Adipocyte (in vitro differentiated cells): ENCODE data around the gene SPDL1.

Source experiments
- DNase-seq: peaks from one replicate; pipeline ENCODE4 v3.0.0-alpha.2; 2015; ENCODE audit warnings: low read depth
- H3K27me3 ChIP-seq: replicated peaks from 2 replicates; pipeline ENCODE4 v1.7.0; 2013; ENCODE audit warnings: mild to moderate bottlenecking, low read length, moderate library complexity; ENCODE audit not compliant: control insufficient read depth, insufficient read depth
- H3K36me3 ChIP-seq: 2 replicates; pipeline ENCODE4 v1.7.0; 2013; ENCODE audit warnings: low read length, mild to moderate bottlenecking, moderate library complexity; ENCODE audit not compliant: control insufficient read depth, insufficient read depth, severe bottlenecking
- H3K4me1 ChIP-seq: 2 replicates; pipeline ENCODE4 v1.7.0; 2013; ENCODE audit warnings: mild to moderate bottlenecking, low read length, moderate library complexity; ENCODE audit not compliant: control insufficient read depth, insufficient read depth
- H3K4me3 ChIP-seq: 2 replicates; pipeline ENCODE4 v1.7.0; 2013; ENCODE audit warnings: mild to moderate bottlenecking, low read length, moderate library complexity
- H3K9ac ChIP-seq: 2 replicates; pipeline ENCODE4 v1.7.0; 2013; ENCODE audit warnings: mild to moderate bottlenecking, low read length, moderate library complexity
- H3K9me3 ChIP-seq: 2 replicates; pipeline ENCODE4 v1.7.0; 2013; ENCODE audit warnings: mild to moderate bottlenecking, low read length, moderate library complexity; ENCODE audit not compliant: control insufficient read depth

Gene SPDL1

GRCh38 chr5:169650701-169651331, 67.2 kb downstream of the SPDL1 start:
- DNase-seq: peak; percentile 31
- H3K9ac ChIP-seq: no peak overlapping the region
- H3K4me3 ChIP-seq: peak overlapping the region; percentile 17
- H3K4me1 ChIP-seq: peaks cover 17% of the 10 kb centered on the region
- no peaks in the 10 kb centered on the region for H3K27me3 ChIP-seq
- no peaks in the 10 kb centered on the region for H3K9me3 ChIP-seq
- no peaks in the 10 kb centered on the region for H3K36me3 ChIP-seq

DNA sequence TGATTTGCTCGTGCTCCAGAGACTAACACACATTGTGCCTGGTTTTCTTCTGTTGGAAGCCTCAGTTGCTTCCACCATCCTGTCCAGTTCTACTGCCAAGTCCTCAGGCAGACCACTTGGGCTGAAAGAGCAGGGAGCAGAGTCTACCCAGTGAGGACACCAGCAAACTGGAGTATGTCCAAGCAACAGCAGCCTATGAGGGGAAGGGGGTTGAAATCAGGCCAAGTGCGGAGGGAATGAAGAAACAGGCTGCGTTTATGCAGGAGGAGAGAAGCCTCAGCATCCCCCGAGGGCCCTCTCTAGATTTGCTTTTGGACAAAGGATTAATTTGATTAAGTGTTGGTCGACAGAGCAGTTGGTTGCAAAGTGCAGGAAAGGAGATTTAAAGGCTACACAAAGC, 68.0 kb downstream of the SPDL1 start:
- no peaks in the 10 kb centered on the region for H3K27me3 ChIP-seq
- H3K4me3 ChIP-seq: peak overlapping the region; percentile 17
- no peaks in the 10 kb centered on the region for H3K36me3 ChIP-seq
- no peak for DNase-seq
- H3K9me3 ChIP-seq: no peaks in the 10 kb centered on the region
- no peak overlapping the region for H3K9ac ChIP-seq
- H3K4me1 ChIP-seq: peaks cover 24% of the 10 kb centered on the region

DNA sequence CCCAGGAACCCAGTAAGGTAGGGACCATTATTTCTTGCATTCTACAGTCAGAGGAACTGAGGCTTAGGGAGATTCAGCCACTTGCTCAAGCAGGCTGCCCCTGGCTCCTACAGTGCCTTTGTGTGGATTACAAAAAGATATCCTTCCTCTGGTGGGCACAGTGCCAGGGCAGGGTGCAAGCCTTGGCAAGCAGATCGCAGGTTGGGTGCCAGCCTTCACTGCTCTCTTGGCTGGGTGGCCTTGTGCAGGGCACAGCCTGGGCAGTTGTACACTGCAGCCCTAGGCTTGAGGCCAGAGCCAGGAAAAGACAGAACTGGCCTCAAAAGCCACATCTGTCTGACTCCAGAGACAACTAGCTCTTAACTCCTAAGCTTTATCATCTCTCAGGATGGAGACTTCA, 68.5 kb downstream of the SPDL1 start:
- DNase-seq: no peak
- Histone ChIP-seq H3K36me3 (no peaks in the 10 kb centered on the region), H3K9me3 (no peaks in the 10 kb centered on the region), H3K9ac (no peak overlapping the region), H3K27me3 (no peaks in the 10 kb centered on the region), H3K4me3 (no peak overlapping the region), H3K4me1 (peaks cover 24% of the 10 kb centered on the region)

GRCh38 chr5:169653091-169653490, 69.5 kb downstream of the SPDL1 start:
- H3K9ac ChIP-seq: no peak overlapping the region
- H3K9me3 ChIP-seq: no peaks in the 10 kb centered on the region
- H3K27me3 ChIP-seq: no peaks in the 10 kb centered on the region
- H3K4me3 ChIP-seq: no peak overlapping the region
- peaks cover 24% of the 10 kb centered on the region for H3K4me1 ChIP-seq
- no peak for DNase-seq
- no peaks in the 10 kb centered on the region for H3K36me3 ChIP-seq
